Measurements from ENCODE around the gene ACTL9.

DNA sequence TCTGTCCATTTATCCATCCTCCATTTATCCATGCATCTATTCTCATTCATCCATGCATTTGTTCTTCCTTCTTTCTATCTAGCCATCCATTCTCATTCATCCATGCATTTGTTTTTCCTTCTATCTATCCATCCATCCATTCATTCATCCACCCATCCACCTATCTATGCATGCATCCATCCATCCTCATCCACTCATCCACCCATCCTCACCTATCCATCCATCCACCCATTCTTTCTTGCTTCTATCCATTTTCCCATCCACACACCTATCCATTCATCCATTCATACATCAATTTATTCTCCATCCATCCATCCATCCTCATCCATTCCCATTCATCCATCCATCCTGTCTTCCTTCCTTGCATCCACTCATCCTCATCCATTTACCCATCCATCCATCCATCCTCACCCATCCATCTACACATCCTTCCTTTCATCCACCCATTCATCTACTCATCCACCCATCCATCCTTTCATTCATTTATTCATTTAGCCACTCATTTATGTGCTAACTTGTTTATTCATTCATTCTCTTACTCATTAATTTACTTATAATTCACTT, 20.3 kb downstream of the ACTL9 start:
- TF ChIP-seq, protein P1, sequence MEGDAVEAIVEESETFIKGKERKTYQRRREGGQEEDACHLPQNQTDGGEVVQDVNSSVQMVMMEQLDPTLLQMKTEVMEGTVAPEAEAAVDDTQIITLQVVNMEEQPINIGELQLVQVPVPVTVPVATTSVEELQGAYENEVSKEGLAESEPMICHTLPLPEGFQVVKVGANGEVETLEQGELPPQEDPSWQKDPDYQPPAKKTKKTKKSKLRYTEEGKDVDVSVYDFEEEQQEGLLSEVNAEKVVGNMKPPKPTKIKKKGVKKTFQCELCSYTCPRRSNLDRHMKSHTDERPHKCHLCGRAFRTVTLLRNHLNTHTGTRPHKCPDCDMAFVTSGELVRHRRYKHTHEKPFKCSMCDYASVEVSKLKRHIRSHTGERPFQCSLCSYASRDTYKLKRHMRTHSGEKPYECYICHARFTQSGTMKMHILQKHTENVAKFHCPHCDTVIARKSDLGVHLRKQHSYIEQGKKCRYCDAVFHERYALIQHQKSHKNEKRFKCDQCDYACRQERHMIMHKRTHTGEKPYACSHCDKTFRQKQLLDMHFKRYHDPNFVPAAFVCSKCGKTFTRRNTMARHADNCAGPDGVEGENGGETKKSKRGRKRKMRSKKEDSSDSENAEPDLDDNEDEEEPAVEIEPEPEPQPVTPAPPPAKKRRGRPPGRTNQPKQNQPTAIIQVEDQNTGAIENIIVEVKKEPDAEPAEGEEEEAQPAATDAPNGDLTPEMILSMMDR (conservative IDR thresholded peaks at IDR 0.05) = no peak
- no peak for TF ChIP-seq ZFX (IDR thresholded peaks at IDR 0.05)

All from C4-2B (cell line).